Ovary (tissue), 9 donors: Measurements from ENCODE around the gene INO80. TPM values are rescaled to one million over a fixed set of nuclear protein-coding genes. Genes with fewer than 3 reads are reported as not detected.
"Not testable (repeated sequence)": the region's sequence is repeated elsewhere in the genome, so short reads cannot be mapped to it uniquely, and the experiment has no call there.

Experiments used
- DNase-seq, 5 donors: peaks; one replicate each; pipeline ENCODE4 v3.0.0-alpha.2; 2019 to 2020
- H3K27ac ChIP-seq, 2 donors: fragments of 200-600 bp; one replicate each; pipeline versions ENCODE4 v1.5.1 to v1.8.0; 2019 to 2022
- H3K27me3 ChIP-seq: fragments of 200-600 bp; one replicate; pipeline ENCODE4 v1.8.0; 2022
- H3K36me3 ChIP-seq: fragments of 200-600 bp; sonication (generic); one replicate; pipeline ENCODE4 v1.5.1; 2019
- H3K4me1 ChIP-seq: one replicate; pipeline ENCODE4 v1.8.1; 2013; ENCODE audit warnings: mild to moderate bottlenecking, moderate library complexity; ENCODE audit not compliant: insufficient read depth
- H3K4me3 ChIP-seq: fragments of 200-600 bp; sonication (generic); one replicate; pipeline ENCODE4 v1.5.1; 2017
- H3K9me3 ChIP-seq, 2 donors: fragments of 200-600 bp in 1 of 2; sonication (generic) in 1 of 2; one replicate each; pipeline versions ENCODE4 v1.5.1 to v1.8.1; 2013 to 2019; ENCODE audit warnings: mild to moderate bottlenecking in 1 of 2, moderate library complexity in 1 of 2
- CTCF ChIP-seq, 3 donors: fragments of 450-650 bp in 2 of 3; fragments of 200-600 bp in 1 of 3; IDR thresholded peaks; one replicate each; pipeline versions ENCODE4 v1.5.1 to v1.8.0; 2016 to 2022; ENCODE audit warnings: antibody characterized with exemption in 3 of 3, mild to moderate bottlenecking in 1 of 3
- EP300 ChIP-seq: sonication (generic); formaldehyde crosslinking; IDR thresholded peaks from one replicate; pipeline ENCODE4 v1.6.1; 2017; ENCODE audit warnings: antibody characterized with exemption
- POLR2A ChIP-seq: fragments of 450-650 bp; IDR thresholded peaks from one replicate; pipeline ENCODE4 v1.6.1; 2017; ENCODE audit warnings: antibody characterized with exemption, mild to moderate bottlenecking, moderate library complexity
- WGBS, 3 donors: extraction: QIAGEN DNeasy Blood & Tissue Kit in 1 of 3; methylation state at CpG; one replicate each; pipeline versions ENCODE4 v1.1.5 to v1.1.7; 2013 to 2017; 5-methylcytosine and 5-hydroxymethylcytosine counted together
- intact Hi-C, 4 donors: fragments of 100-400 bp; cut with DNase I; formaldehyde crosslinking; loops; one replicate each; pipeline versions ENCODE4 v1.11.0 to v1.15.1; 2022 to 2023
- polyA plus RNA-seq, 2 donors: library from polyadenylated mRNA; stranded (reverse); fragments of 200-250 nt in 1 of 2; fragments of 350-450 nt in 1 of 2; fragmentation: Illumina TruSeq in 1 of 2; extraction: RNeasy Lipid Tissue Mini Kit (QIAGEN cat#74804) in 1 of 2; gene quantifications; one replicate each; pipeline ENCODE4 v1.2.3, GENCODE V29; 2013 to 2014
- total RNA-seq, 7 donors: library from RNA; depleted of rRNA in 2 of 7; stranded (reverse); fragments of >200 nt in 2 of 7; fragmentation: NEBNext Ultra II Directional in 3 of 7; extraction: Animal tissue kit (Norgen Biotek cat#: 25700) in 3 of 7; gene quantifications; one replicate each; pipeline versions ENCODE4 v1.1.0 to v1.2.4, GENCODE V29; 2016 to 2023
- donor health status: DM: no; HTN: no; CAD: no; lungs with moderate emphysema.
- donor health status: DM: no; HTN: no; CAD: no.
- donor health status: Bipolar disorder and iron deficiency.
- donor health status: DM: yes; HTN: yes; CAD: no.
- donor health status: DM: no; HTN: no; CAD: no.
- donor health status: DM: yes; HTN: yes; CAD: no.

Gene INO80
- total and polyA plus RNA-seq, 9 donors = 12.0 to 36.0 (median 17.3) TPM

GRCh38 chr15:41096178-41096577 is 19.9 kb downstream of the INO80 start:
- no peaks in the 10 kb centered on the region for H3K36me3 ChIP-seq
- H3K27ac ChIP-seq = no peak overlapping the region
- intact Hi-C loops = no loop called here
- no peaks in the 10 kb centered on the region for H3K9me3 ChIP-seq
- no peak overlapping the region for H3K4me3 ChIP-seq
- 72 to 79% (median 77%) methylated on average over 6 of the region's 6 CpGs for WGBS, 3 donors
- TF ChIP-seq POLR2A (no peak), CTCF (IDR thresholded peaks at IDR 0.05) (no peak), EP300 (no peak)
- no peaks in the 10 kb centered on the region for H3K27me3 ChIP-seq
- no peak for DNase-seq
- no peaks in the 10 kb centered on the region for H3K4me1 ChIP-seq

- intact Hi-C loops = no loop called here
- H3K36me3 ChIP-seq = no peaks in the 10 kb centered on the region
- 83 to 91% (median 83%) methylated on average over 3 of the region's 3 CpGs for WGBS, 3 donors
Measured at GRCh38 chr15:41085029-41085428, 31.1 kb downstream of the INO80 start.

GRCh38 chr15:41080144-41080543 is 35.9 kb downstream of the INO80 start:
- H3K9me3 ChIP-seq = no peaks in the 10 kb centered on the region
- intact Hi-C loops = no loop called here
- H3K27ac ChIP-seq = no peak overlapping the region
- H3K4me3 ChIP-seq = no peak overlapping the region
- DNase-seq = no peak
- H3K36me3 ChIP-seq = no peaks in the 10 kb centered on the region
- H3K27me3 ChIP-seq = no peaks in the 10 kb centered on the region
- TF ChIP-seq EP300 (no peak), CTCF (IDR thresholded peaks at IDR 0.05) (no peak), POLR2A (no peak)
- 94 to 98% (median 97%) methylated on average over 1 of the region's 1 CpG for WGBS, 3 donors
- H3K4me1 ChIP-seq = no peaks in the 10 kb centered on the region

More at GRCh38 chr15:41085029-41085428, 31.1 kb downstream of the INO80 start:
- Histone ChIP-seq H3K27ac (no peak overlapping the region), H3K4me3 (no peak overlapping the region), H3K4me1 (no peaks in the 10 kb centered on the region), H3K9me3 (no peaks in the 10 kb centered on the region), H3K27me3 (no peaks in the 10 kb centered on the region)
- TF ChIP-seq POLR2A (no peak), CTCF (IDR thresholded peaks at IDR 0.05) (no peak), EP300 (no peak)
- no peak for DNase-seq

GRCh38 chr15:41079717-41080116 is 36.4 kb downstream of the INO80 start:
- H3K36me3 ChIP-seq = no peaks in the 10 kb centered on the region

GRCh38 chr15:41078879-41079278 is 37.2 kb downstream of the INO80 start:
- H3K36me3 ChIP-seq, H3K4me1 ChIP-seq, DNase-seq, H3K27ac ChIP-seq, H3K4me3 ChIP-seq, H3K27me3 ChIP-seq, H3K9me3 ChIP-seq, intact Hi-C loops: not testable (repeated sequence)
- 79 to 90% (median 82%) methylated on average over 5 of the region's 5 CpGs for WGBS, 3 donors

More at GRCh38 chr15:41079717-41080116, 36.4 kb downstream of the INO80 start:
- Histone ChIP-seq H3K4me3 (no peak overlapping the region), H3K4me1 (no peaks in the 10 kb centered on the region), H3K27me3 (no peaks in the 10 kb centered on the region), H3K9me3 (no peaks in the 10 kb centered on the region), H3K27ac (no peak overlapping the region)
- no peak for DNase-seq
- no peak for TF ChIP-seq EP300
- no peak for TF ChIP-seq POLR2A
- no peak for TF ChIP-seq CTCF (IDR thresholded peaks at IDR 0.05)
- 94 to 97% (median 95%) methylated on average over 8 of the region's 8 CpGs for whole genome bisulfite sequencing, 3 donors
- intact Hi-C loops = no loop called here
